Sigmoid colon (tissue), 4 donors: ENCODE data around the gene EWSR1.

ENCODE experiments used
- POLR2A ChIP-seq, 2 donors: fragments of 450-650 bp; IDR thresholded peaks; one replicate each; pipeline ENCODE4 v1.6.1; 2016; ENCODE audit warnings: antibody characterized with exemption in 2 of 2, mild to moderate bottlenecking in 2 of 2, moderate library complexity in 2 of 2
- POLR2AphosphoS5 ChIP-seq, 4 donors: sonication (generic); formaldehyde crosslinking; IDR thresholded peaks; one replicate each; pipeline ENCODE4 v1.6.1; 2017; ENCODE audit warnings: antibody characterized with exemption in 4 of 4
- TF ChIP-seq, protein P1 (sequence below), 4 experiments: fragments of 450-650 bp in 3 of 4; fragments of 200-600 bp in 1 of 4; IDR thresholded peaks; one replicate each; pipeline ENCODE4 v1.5.1; 2016 to 2019; ENCODE audit warnings: antibody characterized with exemption in 4 of 4, mild to moderate bottlenecking in 3 of 4, moderate library complexity in 2 of 4

GRCh38 chr22:29348956-29349355, 80.9 kb downstream of the EWSR1 start:
- TF ChIP-seq, protein P1, sequence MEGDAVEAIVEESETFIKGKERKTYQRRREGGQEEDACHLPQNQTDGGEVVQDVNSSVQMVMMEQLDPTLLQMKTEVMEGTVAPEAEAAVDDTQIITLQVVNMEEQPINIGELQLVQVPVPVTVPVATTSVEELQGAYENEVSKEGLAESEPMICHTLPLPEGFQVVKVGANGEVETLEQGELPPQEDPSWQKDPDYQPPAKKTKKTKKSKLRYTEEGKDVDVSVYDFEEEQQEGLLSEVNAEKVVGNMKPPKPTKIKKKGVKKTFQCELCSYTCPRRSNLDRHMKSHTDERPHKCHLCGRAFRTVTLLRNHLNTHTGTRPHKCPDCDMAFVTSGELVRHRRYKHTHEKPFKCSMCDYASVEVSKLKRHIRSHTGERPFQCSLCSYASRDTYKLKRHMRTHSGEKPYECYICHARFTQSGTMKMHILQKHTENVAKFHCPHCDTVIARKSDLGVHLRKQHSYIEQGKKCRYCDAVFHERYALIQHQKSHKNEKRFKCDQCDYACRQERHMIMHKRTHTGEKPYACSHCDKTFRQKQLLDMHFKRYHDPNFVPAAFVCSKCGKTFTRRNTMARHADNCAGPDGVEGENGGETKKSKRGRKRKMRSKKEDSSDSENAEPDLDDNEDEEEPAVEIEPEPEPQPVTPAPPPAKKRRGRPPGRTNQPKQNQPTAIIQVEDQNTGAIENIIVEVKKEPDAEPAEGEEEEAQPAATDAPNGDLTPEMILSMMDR (IDR thresholded peaks at IDR 0.05) = no peak
- TF ChIP-seq POLR2A (IDR thresholded peaks at IDR 0.05) (no peak), POLR2AphosphoS5 (IDR thresholded peaks at IDR 0.05) (no peak)
